WI38 (cell line): ENCODE measurements around the gene ENAH.

Source experiments
- H3K4me3 ChIP-seq: 2 replicates; pipeline ENCODE4 v1.5.1; 2011; ENCODE audit warnings: low read depth, mild to moderate bottlenecking, control low read depth, low read length
- CTCF ChIP-seq: IDR thresholded peaks from 2 replicates; pipeline ENCODE4 v1.5.1; 2012; ENCODE audit warnings: low read depth, mild to moderate bottlenecking, control low read depth, low read length

Gene ENAH

GRCh38 chr1:225555821-225556220, 97.1 kb downstream of the ENAH start:
- no peak overlapping the region for H3K4me3 ChIP-seq
- no peak for TF ChIP-seq CTCF

DNA sequence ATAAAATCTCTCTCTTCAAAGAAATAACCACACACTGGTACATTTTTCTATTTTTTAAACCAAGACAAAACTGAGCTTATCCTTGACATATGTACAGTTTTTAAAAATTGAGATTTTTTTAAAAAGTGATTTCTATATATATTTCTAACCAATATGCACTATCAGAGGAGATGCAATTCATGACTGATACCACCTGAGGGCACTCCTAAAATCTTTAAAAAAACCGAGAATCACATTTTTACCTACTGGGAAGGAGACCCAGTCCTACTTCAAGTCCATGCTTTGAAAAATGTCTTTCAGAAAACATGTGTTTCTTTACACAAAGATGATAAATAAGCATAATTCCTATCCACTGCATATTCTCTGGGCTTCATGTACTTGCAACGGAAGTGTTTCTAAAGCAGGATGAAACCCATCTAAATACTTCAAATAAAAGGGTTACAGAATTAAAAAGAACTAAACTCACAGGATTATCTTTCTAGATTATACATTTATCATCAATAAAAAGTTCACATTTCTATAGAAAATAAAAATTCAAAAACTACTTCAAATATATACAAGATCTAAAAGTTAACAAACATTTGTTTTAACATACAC, 98.6 kb downstream of the ENAH start:
- H3K4me3 ChIP-seq, result no peak overlapping the region
- TF ChIP-seq CTCF, result peak; percentile 42; the same call in 1 of the 2 replicates

GRCh38 chr1:225549821-225550220, 103.1 kb downstream of the ENAH start:
- no peak for TF ChIP-seq CTCF
- H3K4me3 ChIP-seq, result no peak overlapping the region

DNA sequence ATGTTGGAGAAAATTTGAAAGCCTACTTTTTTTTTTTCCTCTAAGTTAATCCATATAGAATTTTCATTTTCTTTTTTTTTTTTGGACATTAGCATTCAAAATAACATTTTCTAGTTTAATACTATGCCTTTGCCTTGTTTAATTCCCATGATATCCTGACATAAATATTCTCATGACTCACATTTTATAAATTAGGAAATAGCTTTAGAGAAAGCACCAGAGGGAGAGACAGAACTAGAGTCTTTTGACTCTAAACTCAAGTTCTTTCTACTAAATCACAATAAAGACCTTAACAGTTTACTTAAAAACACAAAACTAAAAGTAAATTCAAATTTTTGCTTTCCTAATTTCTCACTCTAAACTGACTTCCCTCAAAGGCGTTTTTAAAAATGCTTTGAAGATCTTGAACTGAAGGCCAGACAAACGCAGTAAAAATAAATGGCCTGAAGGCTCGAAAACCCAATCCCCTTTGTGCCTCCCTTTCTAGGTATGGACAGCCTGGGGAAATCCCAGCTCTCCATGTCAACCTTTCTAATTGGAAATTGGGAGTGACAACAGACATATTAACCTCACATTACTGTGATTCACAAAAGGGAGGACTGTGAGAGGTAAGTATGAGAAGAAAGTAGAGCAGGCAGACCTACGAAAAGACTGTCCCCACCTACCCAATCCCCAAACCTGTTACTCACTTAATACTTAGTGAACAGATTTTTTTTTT, 104.6 kb downstream of the ENAH start:
- no peak overlapping the region for H3K4me3 ChIP-seq

GRCh38 chr1:225545649-225546048, 107.3 kb downstream of the ENAH start:
- no peak for TF ChIP-seq CTCF
- no peak overlapping the region for H3K4me3 ChIP-seq

More for the DNA sequence above, 104.6 kb downstream of the ENAH start:
- no peak for TF ChIP-seq CTCF

DNA sequence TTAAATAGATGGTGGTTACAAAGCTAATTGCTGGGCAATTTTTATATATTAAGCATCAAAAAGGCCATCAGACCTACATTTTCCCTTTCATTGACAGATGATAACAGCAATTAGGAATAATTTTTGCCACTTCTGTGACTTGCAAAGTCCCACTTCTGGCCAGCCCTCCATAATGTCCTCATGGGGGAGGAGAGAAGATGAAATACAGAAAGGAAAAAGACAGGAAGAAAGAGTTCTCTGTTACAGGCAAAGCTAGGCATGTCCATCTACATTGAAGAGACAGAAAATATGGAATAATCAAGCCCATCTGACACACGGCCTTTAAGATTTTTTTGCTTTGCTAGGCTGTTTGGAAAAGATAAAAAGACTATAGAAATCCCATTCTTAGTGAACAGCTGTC, 108.0 kb downstream of the ENAH start:
- no peak overlapping the region for H3K4me3 ChIP-seq
- no peak for TF ChIP-seq CTCF

- H3K4me3 ChIP-seq, result no peak overlapping the region
- TF ChIP-seq CTCF, result no peak
Observed at GRCh38 chr1:225544263-225544662, 108.7 kb downstream of the ENAH start.
